Smooth muscle cell (in vitro differentiated cells): ENCODE measurements around the gene RTN4RL1. TPM values are rescaled to one million over a fixed set of nuclear protein-coding genes. Genes with fewer than 3 reads are reported as not detected.

ENCODE experiments used
- DNase-seq: peaks from one replicate; lab custom pipeline; 2025; ENCODE audit not compliant: unreplicated experiment; lab: John Stamatoyannopoulos, UW
- H2AFZ ChIP-seq: fragments of 200-600 bp; sonication (generic); 2 replicates; pipeline ENCODE4 v1.6.0; 2016; ENCODE audit warnings: antibody characterized with exemption, low read depth, mild to moderate bottlenecking
- H3F3A ChIP-seq: fragments of 200-600 bp; sonication (generic); 2 replicates; pipeline ENCODE4 v1.6.0; 2017; ENCODE audit warnings: antibody characterized with exemption, low read depth
- H3K27ac ChIP-seq: fragments of 200-600 bp; sonication (generic); 2 replicates; pipeline ENCODE4 v1.5.1; 2016; ENCODE audit warnings: low read depth, mild to moderate bottlenecking
- H3K27me3 ChIP-seq: fragments of 200-600 bp; sonication (generic); 2 replicates; pipeline ENCODE4 v1.6.1; 2016; ENCODE audit warnings: low read depth, mild to moderate bottlenecking
- H3K36me3 ChIP-seq: fragments of 200-600 bp; sonication (generic); 2 replicates; pipeline ENCODE4 v1.5.1; 2016; ENCODE audit warnings: low read depth
- H3K4me1 ChIP-seq: fragments of 200-600 bp; sonication (generic); 2 replicates; pipeline ENCODE4 v1.5.1; 2016; ENCODE audit warnings: low read depth
- H3K4me2 ChIP-seq: fragments of 200-600 bp; sonication (generic); 2 replicates; pipeline ENCODE4 v1.6.0; 2016; ENCODE audit warnings: mild to moderate bottlenecking
- H3K4me3 ChIP-seq: fragments of 200-600 bp; sonication (generic); 2 replicates; pipeline ENCODE4 v1.5.1; 2016; ENCODE audit warnings: mild to moderate bottlenecking
- H3K79me2 ChIP-seq: fragments of 200-600 bp; sonication (generic); 2 replicates; pipeline ENCODE4 v1.6.0; 2016; ENCODE audit warnings: low read depth, mild to moderate bottlenecking
- H3K9ac ChIP-seq: fragments of 200-600 bp; sonication (generic); 2 replicates; pipeline ENCODE4 v1.6.0; 2016; ENCODE audit warnings: low read depth
- H3K9me3 ChIP-seq: fragments of 200-600 bp; sonication (generic); replicated peaks from 2 replicates; pipeline ENCODE4 v1.5.1; 2016; ENCODE audit warnings: low read depth
- H4K20me1 ChIP-seq: fragments of 200-600 bp; sonication (generic); 2 replicates; pipeline ENCODE4 v1.6.0; 2016; ENCODE audit warnings: low read depth
- CTCF ChIP-seq: fragments of 200-600 bp; sonication (generic); IDR thresholded peaks from 2 replicates; pipeline ENCODE4 v1.5.1; 2017; ENCODE audit warnings: borderline replicate concordance, mild to moderate bottlenecking, antibody characterized with exemption; ENCODE audit not compliant: insufficient read depth, poor library complexity, severe bottlenecking
- WGBS: methylation state at CpG from one replicate; pipeline ENCODE4 v1.1.7; 2016; ENCODE audit warnings: low lambda C conversion rate; 5-methylcytosine and 5-hydroxymethylcytosine counted together
- polyA plus RNA-seq: library from polyadenylated mRNA; unstranded; fragments of >200 nt; fragmentation: Nextera tagmentation; extraction: Ambion mirVana; gene quantifications from 2 replicates; pipeline ENCODE4 v1.2.1, GENCODE V29; 2016
- total RNA-seq: library from RNA; depleted of rRNA; stranded (reverse); fragments of >200 nt; gene quantifications from 2 replicates; pipeline ENCODE4 v1.2.3, GENCODE V29; 2014

The RTN4RL1 gene
- total and polyA plus RNA-seq, 2 experiments from 2014 or later: not detected

- no peaks in the 10 kb centered on the region for H3F3A ChIP-seq
- H3K4me1 ChIP-seq: peaks cover 17% of the 10 kb centered on the region
- 83% methylated on average over 14 of the region's 16 CpGs for WGBS
Observed at GRCh38 chr17:2002767-2003329, 22.3 kb downstream of the RTN4RL1 start.

GRCh38 chr17:1999557-2000251 is 25.4 kb downstream of the RTN4RL1 start:
- H3K4me1 ChIP-seq: peaks cover 33% of the 10 kb centered on the region
- H3K36me3 ChIP-seq: no peaks in the 10 kb centered on the region
- H3K9me3 ChIP-seq: no peaks in the 10 kb centered on the region
- TF ChIP-seq CTCF: no peak
- peak overlapping the region; percentile 71 for H3K4me2 ChIP-seq
- no peaks in the 10 kb centered on the region for H3K79me2 ChIP-seq
- peaks cover 6% of the 10 kb centered on the region for H3F3A ChIP-seq
- H3K4me3 ChIP-seq: no peak overlapping the region
- DNase-seq: peak; percentile 56
- peak overlapping the region; percentile 18 for H2AFZ ChIP-seq
- H3K27me3 ChIP-seq: no peaks in the 10 kb centered on the region
- 32% methylated on average over 13 of the region's 13 CpGs for WGBS
- H3K9ac ChIP-seq: no peak overlapping the region
- H4K20me1 ChIP-seq: no peaks in the 10 kb centered on the region
- H3K27ac ChIP-seq: no peak overlapping the region

More at GRCh38 chr17:2002767-2003329, 22.3 kb downstream of the RTN4RL1 start:
- Histone ChIP-seq H4K20me1 (no peaks in the 10 kb centered on the region), H3K9me3 (no peaks in the 10 kb centered on the region), H3K36me3 (no peaks in the 10 kb centered on the region), H3K27ac (no peak overlapping the region), H3K4me3 (no peak overlapping the region), H3K79me2 (no peaks in the 10 kb centered on the region), H2AFZ (no peak overlapping the region), H3K9ac (no peak overlapping the region), H3K27me3 (no peaks in the 10 kb centered on the region), H3K4me2 (no peak overlapping the region)
- no peak for DNase-seq
- no peak for TF ChIP-seq CTCF

- no peak overlapping the region for H3K9ac ChIP-seq
- no peak for DNase-seq
- H3K4me2 ChIP-seq: peak overlapping the region; percentile 86
Observed at GRCh38 chr17:1997927-1998742, 27.0 kb downstream of the RTN4RL1 start.

More at GRCh38 chr17:1997927-1998742, 27.0 kb downstream of the RTN4RL1 start:
- peaks cover 6% of the 10 kb centered on the region for H3F3A ChIP-seq
- H2AFZ ChIP-seq: peak overlapping the region; percentile 72
- H3K27ac ChIP-seq: no peak overlapping the region
- H4K20me1 ChIP-seq: no peaks in the 10 kb centered on the region
- peak overlapping the region; percentile 46 for H3K4me3 ChIP-seq
- H3K27me3 ChIP-seq: no peaks in the 10 kb centered on the region
- H3K9me3 ChIP-seq: no peaks in the 10 kb centered on the region
- 7% methylated on average over 31 of the region's 92 CpGs for WGBS
- peaks cover 33% of the 10 kb centered on the region for H3K4me1 ChIP-seq
- no peaks in the 10 kb centered on the region for H3K79me2 ChIP-seq
- H3K36me3 ChIP-seq: no peaks in the 10 kb centered on the region
- no peak for TF ChIP-seq CTCF
